Heart right ventricle (tissue), 16 donors: Measurements from ENCODE around the gene SCP2D1. TPM values are rescaled to one million over a fixed set of nuclear protein-coding genes. Genes with fewer than 3 reads are reported as not detected.

Experiments
- ATAC-seq, 8 donors: fragments of 200-7000 bp; cut with Tn5 transposase; one replicate each; pipeline ENCODE4 v1.9.1; 2020; ENCODE audit warnings: mild to moderate bottlenecking in 8 of 8, moderate library complexity in 8 of 8, moderate number of reproducible peaks in 1 of 8
- DNase-seq, 2 donors: peaks; one replicate each; pipeline ENCODE4 v3.0.0-alpha.2; 2020
- H3K27ac ChIP-seq, 10 donors: fragments of 200-600 bp; sonication (generic) in 2 of 10; one replicate each; pipeline versions ENCODE4 v1.5.0 to v1.8.0; 2020 to 2022; ENCODE audit warnings: mild to moderate bottlenecking in 3 of 10
- H3K27me3 ChIP-seq, 7 donors: fragments of 200-600 bp; one replicate each; pipeline ENCODE4 v1.8.0; 2021 to 2022; ENCODE audit warnings: mild to moderate bottlenecking in 2 of 7
- H3K36me3 ChIP-seq, 9 donors: fragments of 200-600 bp; sonication (generic) in 1 of 9; one replicate each; pipeline versions ENCODE4 v1.5.0 to v1.8.0; 2020 to 2022; ENCODE audit warnings: mild to moderate bottlenecking in 2 of 9
- H3K4me1 ChIP-seq, 9 donors: fragments of 200-600 bp; sonication (generic) in 1 of 9; one replicate each; pipeline versions ENCODE4 v1.5.0 to v1.8.0; 2020 to 2022; ENCODE audit warnings: mild to moderate bottlenecking in 4 of 9
- H3K4me3 ChIP-seq, 10 donors: fragments of 200-600 bp; sonication (generic) in 2 of 10; one replicate each; pipeline versions ENCODE4 v1.5.0 to v1.8.0; 2020 to 2022; ENCODE audit warnings: mild to moderate bottlenecking in 7 of 10, moderate library complexity in 2 of 10
- H3K9me3 ChIP-seq, 11 donors: fragments of 200-600 bp in 10 of 11; sonication (generic) in 2 of 11; one replicate each; pipeline versions ENCODE4 v1.5.0 to v1.8.0; 2013 to 2022; ENCODE audit warnings: mild to moderate bottlenecking in 2 of 11, control low read depth in 1 of 11, moderate library complexity in 1 of 11
- CTCF ChIP-seq, 9 donors: fragments of 200-600 bp; sonication (generic) in 2 of 9; IDR thresholded peaks; one replicate each; pipeline versions ENCODE4 v1.5.0 to v1.8.0; 2021 to 2022; ENCODE audit warnings: antibody characterized with exemption in 9 of 9, mild to moderate bottlenecking in 5 of 9, moderate library complexity in 1 of 9
- WGBS, 2 donors: extraction: QIAGEN DNeasy Blood & Tissue Kit; methylation state at CpG; one replicate each; pipeline ENCODE4 v1.1.7; 2013; ENCODE audit warnings: inconsistent platforms in 1 of 2; 5-methylcytosine and 5-hydroxymethylcytosine counted together
- intact Hi-C, 10 donors: fragments of 100-400 bp; cut with DNase I; formaldehyde crosslinking; loops; one replicate each; pipeline versions ENCODE4 v1.11.1 to v1.14.2; 2022
- polyA plus RNA-seq, 2 donors: library from polyadenylated mRNA; stranded (reverse); fragments of 200-250 nt; gene quantifications; one replicate each; pipeline ENCODE4 v1.2.3, GENCODE V29; 2013
- total RNA-seq, 10 donors: library from RNA; stranded (reverse); fragmentation: NEBNext Ultra II Directional in 3 of 10; extraction: Animal tissue kit (Norgen Biotek cat#: 25700) in 3 of 10; gene quantifications; one replicate each; pipeline versions ENCODE4 v1.2.1 to v1.2.4, GENCODE V29; 2021 to 2023
- donor health status: Arrhythmogenic right ventricular cardiomyopathy.
- donor health status: ischemic (EF 13 %, LVEDD 7.1; RV severe dilation, severe dysfunction).
- donor health status: healthy with polysubstance abuse.
- donor health status: DM: no; HTN: yes; CAD: no.
- donor health status: DM: no; HTN: no; CAD: no.
- donor health status: ischemic (EF 25% LVEDD 6.9; RV normal size, moderate dysfunction).
- donor health status: ischemic (EF 25% LVEDD 5.7; RV mildly dilated, moderate dysfunction).
- donor health status: healthy.
- donor health status: DM: yes; HTN: yes; CAD: no.
- donor health status: Ischemic cardiomyopathy.
- donor health status: ischemic (EF 35%, LVEDD 5.7; RV mildly dilated, moderate dysfunction).
- donor health status: nonischemic (EF 11% LVEDD 7.7; RV severe dilation, severe dysfunction).
- donor health status: DM: yes; HTN: yes; CAD: no.
- donor health status: PGD.
- donor health status: ischemic (EF 29% LVEDD 5.4; RV normal size, mild dysfunction).
- donor health status: nonischemic (EF 23%, LVEDD 6.1; RV moderate dilation, normal function).

SCP2D1 gene
- total and polyA plus RNA-seq, 12 donors: 0.45 TPM; not detected in 11

- H3K4me1 ChIP-seq: no peaks in the 10 kb centered on the region
- no peaks in the 10 kb centered on the region for H3K36me3 ChIP-seq
- H3K9me3 ChIP-seq: no peaks in the 10 kb centered on the region
- intact Hi-C loops: no loop called here
- ATAC-seq: no peak
- H3K27me3 ChIP-seq: no peaks in the 10 kb centered on the region
- DNase-seq: no peak
- no peak overlapping the region for H3K4me3 ChIP-seq
- 64 to 97% methylated on average over 2 of the region's 2 CpGs for WGBS, 2 donors
- H3K27ac ChIP-seq: no peak overlapping the region
- TF ChIP-seq CTCF (IDR thresholded peaks at IDR 0.05): no peak
Measured at GRCh38 chr20:18853946-18854646, 40.5 kb downstream of the SCP2D1 start.

GRCh38 chr20:18855882-18856281 lies 42.3 kb downstream of the SCP2D1 start:
- Histone ChIP-seq H3K4me3 (no peak overlapping the region), H3K9me3 (peaks cover 0 to 13% (median 6%) of the 10 kb centered on the region in 11 donors), H3K4me1 (no peaks in the 10 kb centered on the region), H3K27me3 (no peaks in the 10 kb centered on the region), H3K36me3 (no peaks in the 10 kb centered on the region), H3K27ac (no peak overlapping the region)
- WGBS, 2 donors: 82 to 85% methylated on average over 2 of the region's 2 CpGs
- intact Hi-C loops: no loop called here
- DNase-seq (no peak), ATAC-seq (no peak)
- TF ChIP-seq CTCF (IDR thresholded peaks at IDR 0.05): no peak

GRCh38 chr20:18856873-18857272 lies 43.3 kb downstream of the SCP2D1 start:
- Histone ChIP-seq H3K36me3 (no peaks in the 10 kb centered on the region), H3K27ac (no peak overlapping the region), H3K27me3 (no peaks in the 10 kb centered on the region), H3K9me3 (peaks cover 0 to 19% (median 6%) of the 10 kb centered on the region in 11 donors), H3K4me1 (no peaks in the 10 kb centered on the region), H3K4me3 (no peak overlapping the region)
- WGBS, 2 donors: 54 to 64% methylated on average over 2 of the region's 2 CpGs
- intact Hi-C loops: no loop called here
- DNase-seq (no peak), ATAC-seq (no peak)
- TF ChIP-seq CTCF (IDR thresholded peaks at IDR 0.05): no peak

- Histone ChIP-seq H3K36me3 (no peaks in the 10 kb centered on the region), H3K4me1 (no peaks in the 10 kb centered on the region), H3K9me3 (peaks cover 0 to 19% (median 6%) of the 10 kb centered on the region in 11 donors), H3K27me3 (no peaks in the 10 kb centered on the region), H3K4me3 (no peak overlapping the region), H3K27ac (no peak overlapping the region)
- intact Hi-C loops: no loop called here
- DNase-seq (no peak), ATAC-seq (no peak)
- WGBS, 2 donors: 68 to 81% methylated on average over 1 of the region's 1 CpG
- TF ChIP-seq CTCF (IDR thresholded peaks at IDR 0.05): no peak
Measured at GRCh38 chr20:18857640-18858039, 44.1 kb downstream of the SCP2D1 start.
